GM12865 (cell line): Measurements from ENCODE around the gene PRLHR.
A peak's percentile ranks its signal among the peaks of the same experiment; 100 is the strongest.
"Not testable (repeated sequence)": the region's sequence is repeated elsewhere in the genome, so short reads cannot be mapped to it uniquely, and the experiment has no call there.

Source experiments
- DNase-seq: peaks from one replicate; pipeline ENCODE4 v3.0.0; 2010; ENCODE audit warnings: low read depth
- H3K4me3 ChIP-seq: 2 replicates; pipeline ENCODE4 v1.5.1; 2011; ENCODE audit warnings: mild to moderate bottlenecking, low read depth, low read length, control low read depth
- CTCF ChIP-seq: IDR thresholded peaks from 2 replicates; pipeline ENCODE4 v1.5.1; 2011; ENCODE audit warnings: low read length, control low read depth, low read depth, inconsistent platforms; ENCODE audit not compliant: insufficient read depth; ENCODE audit errors: missing control alignments

PRLHR gene

DNA sequence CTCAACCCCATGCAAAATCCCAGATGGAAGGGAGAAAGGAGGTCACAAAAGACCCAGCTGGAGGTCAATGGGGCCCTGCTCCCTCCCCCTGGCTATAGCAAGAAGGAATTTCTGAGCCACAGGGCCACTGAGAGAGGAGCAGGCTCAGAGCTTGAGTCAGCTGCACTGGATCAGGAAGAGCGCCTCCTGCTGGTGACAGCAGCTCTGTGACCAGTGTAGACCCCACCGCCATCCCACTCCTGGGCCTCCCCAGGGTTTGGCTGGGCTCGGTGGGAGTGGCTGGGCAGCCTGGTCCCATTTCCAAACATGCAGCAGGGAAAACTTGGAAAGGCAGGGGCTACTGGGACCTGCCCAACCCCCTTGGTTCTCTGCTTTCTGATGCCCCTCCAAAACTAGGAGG lies 31.5 kb upstream of the PRLHR start:
- DNase-seq, result peak; percentile 31
- no peak overlapping the region for H3K4me3 ChIP-seq
- TF ChIP-seq CTCF, result peak; percentile 52

GRCh38 chr10:118625504-118625903 lies 30.1 kb upstream of the PRLHR start:
- TF ChIP-seq CTCF, result no peak
- DNase-seq, result no peak
- no peak overlapping the region for H3K4me3 ChIP-seq

DNA sequence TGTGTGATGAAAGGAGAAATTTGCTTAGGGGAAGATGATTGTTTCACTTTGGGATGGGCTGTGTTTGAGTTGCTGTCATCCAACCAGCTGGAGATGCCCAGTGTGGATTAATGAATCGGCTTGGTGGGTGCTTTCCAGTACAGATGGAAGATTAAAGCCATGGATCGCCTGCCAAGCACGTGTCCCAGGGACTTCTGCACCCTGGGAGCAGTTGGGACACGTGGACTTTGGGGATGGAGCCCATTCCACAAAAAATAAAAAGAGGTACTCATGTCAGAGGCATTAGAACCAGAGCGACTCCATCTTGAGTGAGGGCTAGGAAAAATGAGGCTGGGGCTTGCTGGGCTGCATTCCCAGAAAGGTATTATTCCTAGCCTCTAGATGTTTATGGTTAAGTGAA lies 29.3 kb upstream of the PRLHR start:
- TF ChIP-seq CTCF, result no peak
- H3K4me3 ChIP-seq, result no peak overlapping the region
- DNase-seq, result no peak

DNA sequence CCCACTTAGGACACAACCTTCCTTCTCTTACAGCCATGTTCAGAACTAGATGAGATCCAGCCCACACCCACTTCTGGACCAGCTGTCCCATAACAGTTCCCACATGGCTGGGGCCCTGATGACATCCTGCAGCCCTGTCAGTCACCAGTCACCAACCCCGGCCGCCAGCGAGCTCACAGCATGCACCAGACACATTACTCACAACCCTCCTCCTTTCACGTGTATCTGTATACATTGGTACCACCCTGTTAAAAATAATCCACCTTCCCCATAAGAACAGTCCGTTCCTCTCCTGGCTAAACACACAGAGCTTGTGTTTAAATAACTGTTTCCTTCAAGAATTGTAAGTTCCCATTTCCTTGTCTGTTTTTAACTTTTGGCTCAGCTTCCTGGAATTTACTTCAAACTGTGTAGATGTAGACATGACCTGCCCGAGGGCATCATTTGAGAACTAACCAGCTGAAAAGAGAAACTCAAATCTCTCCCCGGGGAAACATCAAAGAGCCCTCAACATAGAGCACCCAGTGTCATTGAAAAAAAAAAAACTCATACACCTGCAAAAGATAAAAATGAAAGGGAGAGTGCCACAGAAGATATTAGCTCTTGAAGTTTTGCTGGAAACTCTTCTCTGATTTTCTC lies 26.0 kb upstream of the PRLHR start:
- no peak for DNase-seq
- no peak overlapping the region for H3K4me3 ChIP-seq
- TF ChIP-seq CTCF, result no peak

DNA sequence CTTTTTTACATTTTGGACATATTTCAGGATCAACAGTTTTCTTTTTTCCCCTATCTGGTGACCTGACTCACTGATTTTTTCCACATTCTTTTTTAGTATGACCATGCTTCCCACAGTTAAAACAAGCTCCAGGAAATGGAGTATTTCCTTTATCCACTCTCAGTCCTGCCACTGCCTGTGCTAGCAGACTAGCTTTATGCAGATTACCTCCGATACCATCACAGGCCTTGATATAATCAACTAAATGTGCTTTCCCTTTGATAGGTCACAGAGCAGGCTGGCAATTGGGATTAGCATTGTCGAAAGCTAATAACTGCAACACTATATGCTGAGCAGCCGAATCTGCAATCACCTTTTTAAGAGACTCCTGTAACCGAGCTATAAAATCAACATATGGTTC lies 18.4 kb upstream of the PRLHR start:
- H3K4me3 ChIP-seq, DNase-seq: not testable (repeated sequence)

GRCh38 chr10:118610577-118610976 lies 15.1 kb upstream of the PRLHR start:
- no peak for TF ChIP-seq CTCF
- DNase-seq, result no peak
- no peak overlapping the region for H3K4me3 ChIP-seq

- TF ChIP-seq CTCF, result no peak
- no peak for DNase-seq
- H3K4me3 ChIP-seq, result no peak overlapping the region
These were observed 12.4 kb upstream of the PRLHR start for GRCh38 chr10:118607768-118608354.
